ENCODE results near the gene MRE11. TPM values are rescaled to one million over a fixed set of nuclear protein-coding genes. Genes with fewer than 3 reads are reported as not detected.
"Not testable (repeated sequence)": the region's sequence is repeated elsewhere in the genome, so short reads cannot be mapped to it uniquely, and the experiment has no call there.

The MRE11 gene
- total RNA-seq, 1 donor from 2014 or later = 40.7 TPM

DNA sequence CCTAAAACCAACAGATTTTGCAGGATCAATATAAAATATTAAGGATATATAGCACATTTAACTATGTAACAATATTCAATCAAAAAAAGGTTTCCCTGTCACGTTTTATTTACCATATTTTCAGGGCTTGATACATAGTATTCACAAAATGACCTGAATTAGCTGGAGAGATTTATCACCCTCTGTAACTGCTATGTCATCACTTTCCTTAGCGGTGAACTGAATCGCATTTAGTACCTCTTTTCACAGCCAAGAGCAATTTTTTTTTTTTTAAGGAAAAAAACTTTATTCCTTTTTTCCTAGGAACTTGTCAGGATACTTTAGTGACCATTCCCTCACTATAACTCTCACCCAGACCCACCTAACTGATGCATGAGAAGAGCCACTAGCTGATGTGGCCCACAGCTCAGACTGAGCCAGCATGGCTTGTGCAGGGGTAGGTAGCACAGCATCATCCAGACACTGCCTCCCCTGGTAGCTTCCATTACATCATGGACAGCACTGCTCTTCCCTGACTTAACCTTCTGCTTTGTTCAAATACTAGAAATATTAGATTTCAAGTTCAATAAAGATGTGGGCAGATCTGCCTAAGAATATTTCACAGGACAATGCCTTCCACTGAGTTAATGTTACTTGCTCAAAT is 75.4 kb downstream of the MRE11 start:
- DNase-seq = no peak

DNA sequence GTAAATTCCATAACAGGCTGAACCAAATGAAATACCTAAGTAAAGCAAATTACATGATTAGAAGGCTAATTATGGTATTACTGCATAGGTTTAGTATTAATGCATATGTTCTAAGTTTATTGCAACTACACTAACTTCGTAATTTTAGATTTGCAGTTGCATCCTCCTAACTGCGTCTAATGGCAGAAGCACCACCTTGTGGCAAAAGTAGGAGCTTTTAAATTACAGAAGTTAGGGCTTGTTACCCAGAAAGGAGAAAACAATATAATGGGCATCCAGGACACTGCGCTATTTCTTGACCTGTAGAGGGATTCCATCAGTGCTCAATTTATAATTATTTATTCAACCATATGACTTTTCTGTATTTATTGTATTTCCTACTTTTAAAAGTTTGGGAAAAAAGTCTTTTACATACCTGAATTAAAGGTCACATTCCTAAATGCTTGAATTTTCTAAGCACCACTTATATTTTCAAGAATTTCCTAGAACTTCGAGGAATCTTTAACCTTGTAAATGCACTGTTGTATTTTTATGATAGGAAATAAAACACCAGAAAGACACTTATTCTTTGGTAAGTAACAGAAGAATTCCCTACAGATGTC is 76.2 kb downstream of the MRE11 start:
- peak; percentile 69 for DNase-seq

DNA sequence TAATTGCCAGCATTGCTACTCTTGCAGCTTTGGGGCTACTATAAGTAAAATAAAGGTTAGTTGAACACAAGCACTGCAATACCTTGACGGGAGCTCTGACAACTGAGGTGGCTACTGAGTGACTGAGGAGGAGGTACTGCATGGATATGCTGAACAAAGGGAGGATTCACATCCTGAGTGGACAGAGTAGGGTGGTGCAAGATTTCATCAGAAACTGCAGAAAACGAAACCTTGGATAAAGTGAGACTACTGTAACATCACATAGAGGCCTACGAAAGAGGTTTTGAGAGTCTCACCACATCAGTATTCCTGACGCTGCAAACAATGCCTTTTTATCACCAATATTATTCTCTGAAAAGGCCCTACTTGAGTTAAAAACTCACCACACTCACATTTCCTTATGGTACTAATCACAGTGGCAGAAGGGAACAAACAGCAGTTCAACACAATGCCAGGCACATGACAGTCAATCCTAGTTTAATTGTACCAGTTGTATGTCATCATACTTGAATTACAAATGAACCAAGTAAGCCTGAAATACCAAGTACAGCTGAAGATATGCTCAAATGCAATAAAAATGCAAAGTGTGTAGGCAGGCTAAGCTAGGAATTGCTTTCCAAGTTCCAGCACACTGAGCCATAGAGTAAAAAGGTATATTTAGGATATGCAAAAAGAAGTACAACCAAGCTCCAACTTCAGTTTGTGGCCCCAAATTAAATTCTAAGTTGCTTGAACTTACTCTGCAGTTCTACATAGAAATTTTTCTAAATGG is 88.4 kb downstream of the MRE11 start:
- no peak for DNase-seq

DNA sequence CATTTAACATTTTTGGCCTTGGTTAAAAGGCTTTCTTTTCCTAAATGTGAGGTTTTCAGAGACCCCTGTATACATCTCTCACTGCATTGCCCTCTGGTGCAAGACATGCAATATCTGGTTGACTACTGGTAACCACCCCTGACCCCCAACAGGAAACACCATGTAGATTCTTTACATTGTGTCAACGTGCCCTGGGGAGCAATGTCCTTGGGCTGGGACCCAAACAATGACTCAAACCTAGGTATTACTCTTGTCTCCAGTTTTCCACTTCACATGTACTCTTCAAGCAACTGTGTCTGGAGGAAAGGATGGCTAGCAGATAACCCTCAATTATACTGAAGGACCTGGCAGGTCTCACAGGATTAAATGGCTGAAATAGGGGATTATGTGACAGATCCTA is 91.3 kb downstream of the MRE11 start:
- no peak for DNase-seq

DNA sequence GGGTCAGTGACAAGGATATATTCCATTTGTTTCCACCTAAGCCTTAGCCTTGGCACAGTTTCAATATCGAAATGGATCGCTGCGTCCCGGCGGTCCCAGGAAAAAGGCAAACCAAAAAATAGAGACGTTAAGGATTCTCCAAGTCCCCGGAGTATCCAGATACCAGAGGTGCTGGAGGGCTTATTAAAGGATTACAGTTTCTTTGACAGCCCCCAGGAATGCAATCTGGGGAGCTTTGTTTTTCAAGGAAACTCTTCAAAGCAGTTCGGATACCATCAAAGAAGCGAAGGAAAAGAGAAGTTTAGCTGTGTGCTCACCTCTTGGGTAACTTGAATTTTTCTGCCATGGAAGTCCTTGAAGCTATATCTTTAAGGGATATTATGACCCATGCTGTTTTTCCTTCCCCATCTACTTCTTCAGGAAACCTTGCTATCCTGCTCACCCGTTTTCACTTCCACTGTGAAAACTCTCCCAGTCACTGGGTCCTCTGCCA is 91.8 kb downstream of the MRE11 start:
- DNase-seq = no peak

DNA sequence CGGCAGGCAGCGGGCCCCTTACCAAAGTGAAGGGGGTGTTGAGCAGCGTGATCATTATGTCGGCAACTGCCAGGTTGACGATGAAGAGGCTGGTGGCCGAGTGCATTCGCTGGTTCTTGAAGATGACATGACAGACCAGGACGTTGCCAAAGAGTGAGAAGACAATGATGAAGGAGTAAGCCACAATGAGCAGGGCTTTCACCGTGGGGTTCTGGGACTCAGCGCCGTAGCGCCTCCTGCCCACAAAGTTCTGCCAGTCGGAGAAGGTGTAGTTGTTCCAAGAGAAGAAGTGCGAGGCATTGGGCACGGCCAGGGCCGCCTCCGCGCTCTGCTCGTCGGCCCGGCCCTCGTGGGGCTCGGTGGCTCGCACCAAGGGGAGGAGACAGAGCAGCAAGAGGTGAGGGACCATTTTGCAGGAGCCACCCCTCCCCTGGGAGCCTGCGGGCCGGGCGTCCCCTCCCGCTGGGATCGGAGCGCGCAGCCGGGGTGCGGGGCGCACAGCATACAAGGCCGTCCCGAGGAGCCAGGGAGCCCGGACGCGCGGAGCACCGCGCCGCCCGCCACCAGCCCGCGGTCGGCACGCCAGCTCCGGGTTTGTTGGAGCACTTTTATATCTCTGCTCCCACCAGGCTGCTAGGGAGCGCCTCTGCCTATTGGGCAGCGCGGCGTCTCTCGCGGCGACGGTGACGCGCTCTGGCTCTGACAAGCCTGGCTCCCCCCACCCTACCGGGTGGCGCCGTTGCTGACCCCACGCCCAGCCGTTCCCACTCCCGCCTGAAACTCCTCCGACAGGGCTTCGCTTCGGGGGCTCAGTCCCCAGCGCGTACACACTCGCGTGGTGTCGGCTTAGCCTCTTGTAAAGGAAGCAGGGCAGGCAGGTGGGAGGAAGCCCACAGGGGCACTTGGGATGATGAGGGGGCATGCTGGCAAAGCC is 92.5 kb downstream of the MRE11 start, which contains the start of gene GPR83:
Gene GPR83 (minus strand): TSS at position 581 of the 934 bp plus-strand sequence. CDS start 172 bp downstream, at position 409.
- DNase-seq = peak; percentile 45

DNA sequence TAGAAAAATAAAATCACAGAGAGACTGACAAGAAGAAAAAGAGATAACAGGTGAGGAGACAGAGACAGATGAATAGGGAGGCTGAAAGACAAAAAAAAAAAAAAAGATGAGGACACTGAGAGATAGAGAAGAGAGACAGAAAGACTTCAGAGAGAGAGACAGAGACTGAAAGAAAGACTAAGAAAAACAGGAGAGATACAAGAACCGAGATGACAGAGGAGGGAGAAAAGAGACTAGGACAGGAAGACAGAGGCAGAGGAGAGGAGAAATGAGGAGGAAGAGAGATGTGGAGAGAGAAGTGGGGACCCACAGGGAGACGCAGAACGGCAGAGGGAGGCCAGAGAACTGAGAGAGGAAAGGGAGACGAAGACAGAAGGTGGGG is 93.2 kb downstream of the MRE11 start:
- no peak for DNase-seq

DNA sequence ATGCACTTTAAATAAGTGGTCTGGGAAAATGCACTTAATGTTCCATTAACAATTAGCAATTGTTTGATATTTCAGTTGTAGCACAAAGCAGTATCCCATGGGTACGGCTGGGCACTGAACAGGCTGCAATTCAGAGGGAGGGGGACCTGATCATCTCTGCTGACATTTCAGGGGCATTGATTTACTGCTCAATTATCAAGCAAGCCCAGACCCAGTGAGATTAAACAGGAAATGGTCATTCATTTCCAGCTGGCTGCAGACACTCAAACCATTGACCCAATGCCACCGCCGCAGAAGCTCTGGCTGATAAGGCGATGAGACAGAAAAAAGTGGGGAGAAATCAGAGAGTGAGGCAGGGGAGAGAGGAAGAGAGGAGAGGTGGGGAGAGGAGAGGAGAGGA is 93.6 kb downstream of the MRE11 start:
- DNase-seq = no peak

DNA sequence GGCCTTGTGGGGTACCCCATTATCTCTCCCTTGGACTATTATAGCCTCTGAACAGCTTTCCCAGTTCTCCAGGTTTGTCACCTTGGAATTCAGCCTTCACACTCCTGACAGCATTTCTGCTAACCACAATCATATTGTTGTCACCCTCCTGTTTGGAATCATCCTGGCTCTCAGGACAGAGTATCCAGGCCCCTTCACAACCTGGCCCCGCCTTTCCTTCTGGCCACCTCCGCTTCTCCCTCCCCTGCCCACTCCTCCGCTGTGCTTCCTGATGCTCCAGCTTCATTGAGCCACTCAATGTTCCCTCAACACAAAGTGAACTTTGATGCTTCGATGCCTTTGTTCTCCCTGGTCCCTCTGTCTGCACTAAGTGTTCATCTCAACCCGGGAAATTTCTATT is 95.5 kb downstream of the MRE11 start:
- no peak for DNase-seq

DNA sequence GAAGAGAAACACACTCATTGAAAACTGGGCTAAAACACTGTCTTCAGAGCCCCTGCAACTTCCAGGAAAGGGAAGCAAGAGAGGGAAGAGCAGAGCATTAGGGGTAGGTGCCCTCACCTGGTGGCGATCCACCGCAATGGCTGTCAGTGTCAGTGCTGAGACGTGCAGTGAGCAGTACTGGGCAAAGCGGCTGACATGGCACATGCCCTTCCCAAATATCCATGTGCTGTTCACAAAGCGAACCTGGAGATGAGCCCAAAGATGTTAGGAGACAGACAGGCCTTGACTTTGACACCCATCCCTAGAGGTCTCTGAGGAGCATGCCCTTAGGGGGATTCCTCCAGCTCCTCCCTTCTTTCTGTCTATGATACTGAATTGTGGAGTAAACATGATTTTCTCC is 97.4 kb downstream of the MRE11 start:
- no peak for DNase-seq

DNA sequence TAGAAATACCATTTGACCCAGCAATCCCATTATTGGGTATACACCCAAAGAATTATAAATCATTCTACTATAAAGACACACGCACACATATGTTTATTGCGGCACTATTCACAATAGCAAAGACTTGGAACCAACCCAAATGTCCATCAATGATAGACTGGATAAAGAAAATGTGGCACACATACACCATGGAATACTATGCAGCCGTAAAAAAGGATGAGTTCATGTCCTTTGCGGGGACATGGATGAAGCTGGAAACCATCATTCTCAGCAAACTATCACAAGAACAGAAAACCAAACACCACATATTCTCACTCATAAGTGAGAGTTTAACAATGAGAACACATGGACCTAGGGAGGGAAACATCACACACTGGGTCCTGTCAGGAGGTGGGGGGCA is 101.7 kb downstream of the MRE11 start:
- DNase-seq = not testable (repeated sequence)

DNA sequence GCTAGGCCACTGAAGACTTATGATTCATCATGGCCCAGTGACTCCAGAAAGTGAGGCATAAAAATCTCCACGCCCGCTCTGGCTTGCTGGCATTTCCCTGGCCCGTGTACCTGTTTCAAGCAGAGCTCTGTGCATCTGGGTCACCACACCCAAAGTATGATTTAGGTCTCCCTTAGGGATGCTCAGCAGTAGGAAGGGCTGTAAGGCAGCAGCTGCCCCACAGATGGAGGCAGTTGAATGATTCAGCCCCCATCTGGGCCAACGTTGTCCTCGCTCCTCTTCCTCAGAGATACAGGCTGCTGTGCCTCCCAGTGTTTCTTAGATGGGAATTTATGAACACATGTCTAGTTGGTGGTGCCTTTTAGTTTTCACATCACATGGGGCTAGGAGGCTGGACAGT is 114.0 kb downstream of the MRE11 start:
- DNase-seq = no peak

DNA sequence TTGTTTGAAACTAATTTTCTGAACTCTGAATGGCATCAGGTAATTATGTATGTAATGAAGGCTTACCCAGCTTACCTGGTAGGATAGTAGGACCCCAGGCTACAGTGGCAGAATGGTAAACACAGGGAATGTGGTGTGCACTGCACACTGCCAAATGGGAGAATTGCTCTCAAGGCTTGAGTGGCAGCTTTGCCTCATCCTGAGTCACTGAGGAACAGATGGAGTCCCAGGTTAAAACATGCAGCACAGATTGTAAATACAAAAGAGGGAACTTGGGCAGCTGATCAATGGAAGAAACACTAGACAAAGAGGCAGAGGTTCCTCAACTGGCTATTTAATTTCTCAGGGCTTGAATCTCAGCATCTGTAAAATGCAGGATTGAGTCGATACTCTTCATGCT is 116.8 kb downstream of the MRE11 start:
- no peak for DNase-seq

DNA sequence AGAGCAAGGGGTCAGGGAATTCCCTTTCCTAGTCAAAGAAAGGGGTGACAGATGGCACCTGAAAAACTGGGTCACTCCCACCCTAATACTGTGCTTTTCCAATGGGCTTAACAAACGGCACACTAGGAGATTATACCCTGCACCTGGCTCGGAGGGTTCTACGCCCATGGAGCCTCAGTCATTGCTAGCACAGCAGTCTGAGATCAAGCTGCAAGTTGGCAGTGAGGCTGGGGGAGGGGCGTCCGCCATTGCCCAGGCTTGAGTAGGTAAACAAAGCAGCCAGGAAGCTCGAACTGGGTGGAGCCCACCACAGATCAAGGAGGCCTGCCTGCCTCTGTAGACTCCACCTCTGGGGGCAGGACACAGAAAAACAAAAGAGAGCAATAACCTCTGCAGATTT is 123.1 kb downstream of the MRE11 start:
- not testable (repeated sequence) for DNase-seq

Small RNA genes within 50 kb of the gene (small RNA-seq; reads per million reads assigned to genes)
- 0.74 reads per million, percentile 82 among the genes with 10 or more reads in this experiment for gene MIR548L (ENCODE audit: low replicate concordance)

Other genes starting within 250 kb of the MRE11 start
- not detected for gene IZUMO1R, start 189.3 kb downstream of the MRE11 start, total RNA-seq
- gene GPR83, start 92.4 kb downstream of the MRE11 start, total RNA-seq = 0.10 TPM
- gene ANKRD49, start 140 bp upstream of the MRE11 start, total RNA-seq = 19.8 TPM
- not detected for gene C11orf97, start 18.6 kb upstream of the MRE11 start, total RNA-seq
- gene FUT4, start 50.1 kb upstream of the MRE11 start, total RNA-seq = 7.8 TPM
- 9.0 TPM for gene PIWIL4, start 73.5 kb upstream of the MRE11 start, total RNA-seq